ENCODE measurements around the gene PLAA.

Gene PLAA

DNA sequence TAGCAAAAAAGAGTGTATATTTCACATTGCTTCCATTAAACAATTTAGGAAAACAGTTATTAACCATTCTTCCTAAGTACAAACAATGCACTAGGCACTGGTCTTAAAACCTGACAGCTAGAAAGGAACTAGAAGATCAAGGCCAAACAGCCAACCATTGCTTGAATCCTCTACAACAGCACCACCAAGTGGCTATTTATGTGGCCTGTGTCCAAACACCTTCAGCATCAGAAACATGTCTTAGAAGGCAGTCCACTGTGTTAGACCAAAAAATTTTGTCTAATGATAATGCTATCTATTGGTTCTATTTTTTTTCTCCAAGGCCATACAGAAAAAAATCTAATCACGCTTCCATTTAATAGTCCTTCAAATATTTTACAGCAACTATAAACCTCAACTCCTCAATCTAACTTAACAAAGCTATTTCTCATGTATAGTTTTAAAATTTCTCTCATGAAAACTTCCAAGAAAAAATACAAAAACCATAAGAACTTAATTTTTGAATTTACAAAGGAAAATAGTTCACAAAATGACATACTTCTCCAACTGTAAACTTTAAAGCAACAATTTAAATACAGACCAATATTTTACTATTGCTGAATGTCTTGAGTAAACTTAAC, 90.5 kb downstream of the PLAA start:
- peak; percentile 94 for TF ChIP-seq CTCF (IDR thresholded peaks at IDR 0.05; ENCODE audit: low read depth, low read length)
- H3K9me3 ChIP-seq, result no peaks in the 10 kb centered on the region
- H3K4me1 ChIP-seq, result no peaks in the 10 kb centered on the region
- H3K4me3 ChIP-seq (ENCODE audit: low read depth, low read length), result no peak overlapping the region
- no peaks in the 10 kb centered on the region for H3K27me3 ChIP-seq
- peaks cover 26% of the 10 kb centered on the region for H3K36me3 ChIP-seq
- DNase-seq, result peak; percentile 60
